MCF 10A (cell line): ENCODE data around the gene MATCAP1. TPM values are rescaled to one million over a fixed set of nuclear protein-coding genes. Genes with fewer than 3 reads are reported as not detected.

ENCODE experiments used
- BruUV-seq: library from RNA; stranded (reverse); fragments of 400-500 nt; replicated peaks from 2 replicates; lab custom pipeline; 2021; lab: Mats Ljungman, UMichigan
- CTCF ChIA-PET: fragments of 300-600 bp; sonication (Branson Sonifier 250); formaldehyde crosslinking; extraction: SDS; loops from one replicate; lab custom pipeline; 2021; ENCODE audit warnings: antibody characterized with exemption, inconsistent platforms; lab: Yijun Ruan, JAX
- POLR2A ChIA-PET: fragments of 300-600, 350-650 bp; sonication (Branson Sonifier 250); formaldehyde crosslinking; extraction: SDS; loops from one replicate; lab custom pipeline; 2020; ENCODE audit warnings: antibody characterized with exemption, inconsistent platforms; lab: Yijun Ruan, JAX
- DNase-seq: peaks from one replicate; pipeline ENCODE4 v3.0.0-alpha.2; 2018; ENCODE audit not compliant: unreplicated experiment
- H3K27ac Mint-ChIP-seq: one replicate; pipeline ENCODE4 v1.8.0; 2022; ENCODE audit warnings: mild to moderate bottlenecking, low read depth, mixed read lengths; ENCODE audit not compliant: unreplicated experiment
- H3K27me3 Mint-ChIP-seq: one replicate; pipeline ENCODE4 v1.8.0; 2022; ENCODE audit warnings: mixed read lengths; ENCODE audit not compliant: insufficient read depth, unreplicated experiment
- H3K36me3 Mint-ChIP-seq: one replicate; pipeline ENCODE4 v1.8.0; 2022; ENCODE audit warnings: mild to moderate bottlenecking, moderate library complexity, mixed read lengths; ENCODE audit not compliant: insufficient read depth, unreplicated experiment
- H3K4me1 Mint-ChIP-seq: one replicate; pipeline ENCODE4 v1.8.0; 2022; ENCODE audit warnings: mixed read lengths; ENCODE audit not compliant: insufficient read depth, unreplicated experiment
- H3K4me3 Mint-ChIP-seq: one replicate; pipeline ENCODE4 v1.8.0; 2022; ENCODE audit warnings: mild to moderate bottlenecking, moderate library complexity, mixed read lengths; ENCODE audit not compliant: unreplicated experiment
- H3K9me3 Mint-ChIP-seq: one replicate; pipeline ENCODE4 v1.8.0; 2022; ENCODE audit warnings: mixed read lengths; ENCODE audit not compliant: unreplicated experiment
- CTCF ChIP-seq: fragments of 200-600 bp; IDR thresholded peaks from one replicate; pipeline ENCODE4 v1.8.0; 2022; ENCODE audit warnings: antibody characterized with exemption, mild to moderate bottlenecking; ENCODE audit not compliant: unreplicated experiment
- intact Hi-C: fragments of 100-400 bp; cut with micrococcal nuclease; formaldehyde crosslinking; loops from 2 replicates; pipeline ENCODE4 v1.14.1; 2022
- total RNA-seq: library from RNA; stranded (reverse); gene quantifications from 2 replicates; pipeline ENCODE4 v1.2.3, GENCODE V29; 2022

Gene MATCAP1
- total RNA-seq, 1 experiment from 2014 or later = 18.1 TPM

- H3K4me1 Mint-ChIP-seq = peaks cover 23% of the 10 kb centered on the region
- peaks cover 5% of the 10 kb centered on the region for H3K36me3 Mint-ChIP-seq
- H3K27me3 Mint-ChIP-seq = no peaks in the 10 kb centered on the region
- no peak for TF ChIP-seq CTCF
- H3K4me3 Mint-ChIP-seq = no peak overlapping the region
- intact Hi-C loops = no loop called here
- BruUV-seq = no TSS peak
- no peak overlapping the region for H3K27ac Mint-ChIP-seq
- POLR2A ChIA-PET = interaction anchor here (0.6 kb wide), 1 partner anchor 150 kb away, joined by 3 read pairs; no protein-coding TSS in a partner anchor
- no peak for DNase-seq
- CTCF ChIA-PET = interaction anchor here (0.7 kb wide), 1 partner anchor 31 kb away, joined by 3 read pairs; no protein-coding TSS in a partner anchor
- no peaks in the 10 kb centered on the region for H3K9me3 Mint-ChIP-seq
These were observed 16.2 kb downstream of the MATCAP1 start for GRCh38 chr16:67167588-67167987.

DNA sequence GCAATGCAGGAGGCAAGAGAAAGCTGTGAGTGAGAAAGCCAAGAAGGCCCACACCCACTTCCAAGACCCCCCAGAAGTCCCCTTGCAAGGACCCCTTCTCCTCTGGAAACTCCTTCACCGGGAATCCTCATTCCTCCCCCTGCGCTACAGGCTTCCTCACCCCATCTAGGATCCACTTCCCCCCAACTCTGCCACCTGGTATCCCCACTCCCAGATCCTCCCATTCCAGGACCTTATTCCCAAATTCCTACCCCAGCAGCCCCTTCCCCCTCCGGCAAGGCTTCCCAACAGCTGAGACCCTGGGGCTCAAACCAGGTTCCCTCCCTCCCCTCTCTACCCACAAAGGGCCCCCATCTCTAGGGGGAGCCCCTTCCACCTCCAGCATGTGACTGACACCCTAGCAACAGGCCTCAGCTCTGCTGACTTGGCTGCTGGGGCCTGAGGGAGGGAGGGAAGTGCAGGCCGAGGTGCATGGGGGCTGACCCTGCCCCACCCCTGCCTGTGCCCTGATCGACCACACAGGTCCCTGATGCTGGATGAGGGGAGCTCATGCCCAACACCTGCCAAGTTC, 17.1 kb downstream of the MATCAP1 start:
- CTCF ChIA-PET = interaction anchor here (0.7 kb wide), 2 partner anchors 9 to 12 kb away, joined by 3 read pairs; no protein-coding TSS in a partner anchor
- POLR2A ChIA-PET = no interaction called here
- no peak overlapping the region for H3K27ac Mint-ChIP-seq

DNA sequence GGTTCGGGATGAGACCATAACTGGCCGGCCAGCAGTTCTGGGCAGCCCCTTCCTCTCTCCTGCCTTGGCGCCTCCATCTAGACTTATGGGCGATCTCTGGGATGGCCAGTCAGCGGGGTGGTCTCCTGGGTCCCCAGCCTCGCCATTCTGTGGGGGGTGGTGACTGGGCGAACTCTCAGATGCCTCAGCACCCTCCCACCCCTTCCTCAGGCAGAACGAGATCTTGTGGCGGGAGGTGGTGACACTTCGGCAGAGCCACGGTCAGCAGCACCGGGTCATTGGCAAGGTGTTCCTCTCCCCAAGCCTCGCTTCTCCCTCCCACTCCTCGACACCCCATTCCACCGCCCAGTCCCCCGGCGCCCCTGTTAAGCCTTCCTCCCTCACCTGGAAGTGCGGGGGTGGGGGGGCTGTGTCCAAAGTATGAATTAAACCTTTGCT, 17.6 kb downstream of the MATCAP1 start:
- POLR2A ChIA-PET = interaction anchor here (1.1 kb wide), 1 partner anchor 12 kb away, joined by 3 read pairs; no protein-coding TSS in a partner anchor

More for the DNA sequence above, 17.1 kb downstream of the MATCAP1 start:
- TF ChIP-seq CTCF = no peak
- H3K27me3 Mint-ChIP-seq = no peaks in the 10 kb centered on the region
- no peak overlapping the region for H3K4me3 Mint-ChIP-seq
- no peak for DNase-seq
- H3K4me1 Mint-ChIP-seq = peaks cover 18% of the 10 kb centered on the region
- peaks cover 11% of the 10 kb centered on the region for H3K36me3 Mint-ChIP-seq
- H3K9me3 Mint-ChIP-seq = no peaks in the 10 kb centered on the region
- no TSS peak for BruUV-seq
- intact Hi-C loops = no loop called here

More for the DNA sequence above, 17.6 kb downstream of the MATCAP1 start:
- Mint-ChIP-seq H3K9me3 (no peaks in the 10 kb centered on the region), H3K4me3 (no peak overlapping the region), H3K27me3 (no peaks in the 10 kb centered on the region), H3K36me3 (peaks cover 12% of the 10 kb centered on the region), H3K27ac (no peak overlapping the region), H3K4me1 (peaks cover 12% of the 10 kb centered on the region)
- TF ChIP-seq CTCF = no peak
- BruUV-seq = no TSS peak
- intact Hi-C loops = no loop called here
- CTCF ChIA-PET = interaction anchor here (0.7 kb wide), 1 partner anchor 10 kb away, joined by 3 read pairs; no protein-coding TSS in a partner anchor
- DNase-seq = no peak
